Adrenal gland (tissue), 12 donors: ENCODE measurements around the gene THSD4. TPM values are rescaled to one million over a fixed set of nuclear protein-coding genes. Genes with fewer than 3 reads are reported as not detected.

Experiments
- DNase-seq, 7 donors: peaks; one replicate each; pipeline ENCODE4 v3.0.0-alpha.2; 2019 to 2020
- H3K27ac ChIP-seq, 5 donors: fragments of 200-600 bp; sonication (generic) in 4 of 5; 1 replicate in 3 of 5; 2 replicates in 2 of 5; pipeline versions ENCODE4 v1.5.1 to v1.8.0; 2016 to 2020; ENCODE audit warnings: mild to moderate bottlenecking in 1 of 5
- H3K27me3 ChIP-seq: fragments of 200-600 bp; 2 replicates; pipeline ENCODE4 v1.8.0; 2021
- H3K36me3 ChIP-seq, 2 donors: fragments of 200-600 bp; replicated peaks in 1 of 2; 1 replicate in 1 of 2; 2 replicates in 1 of 2; pipeline versions ENCODE4 v1.5.1 to v1.8.0; 2018 to 2022
- H3K4me1 ChIP-seq, 2 donors: fragments of 200-600 bp; replicated peaks in 1 of 2; 1 replicate in 1 of 2; 2 replicates in 1 of 2; pipeline versions ENCODE4 v1.5.1 to v1.8.0; 2018 to 2021
- H3K4me3 ChIP-seq, 4 donors: fragments of 200-600 bp; sonication (generic) in 3 of 4; one replicate each; pipeline ENCODE4 v1.5.1; 2016 to 2018
- H3K9me3 ChIP-seq, 3 donors: fragments of 200-600 bp; sonication (generic) in 1 of 3; replicated peaks in 1 of 3; 1 replicate in 2 of 3; 2 replicates in 1 of 3; pipeline versions ENCODE4 v1.5.1 to v1.8.0; 2016 to 2021
- CTCF ChIP-seq, 6 experiments: fragments of 450-650 bp in 4 of 6; fragments of 200-600 bp in 2 of 6; sonication (generic) in 1 of 6; IDR thresholded peaks; 1 replicate in 5 of 6; 2 replicates in 1 of 6; pipeline versions ENCODE4 v1.5.1 to v1.8.0; 2016 to 2021; ENCODE audit warnings: antibody characterized with exemption in 6 of 6, mild to moderate bottlenecking in 2 of 6, moderate library complexity in 1 of 6
- POLR2A ChIP-seq, 2 donors: fragments of 450-650 bp; IDR thresholded peaks; one replicate each; pipeline ENCODE4 v1.6.1; 2017; ENCODE audit warnings: antibody characterized with exemption in 2 of 2, mild to moderate bottlenecking in 2 of 2, moderate library complexity in 1 of 2
- WGBS, 4 donors: extraction: QIAGEN DNeasy Blood & Tissue Kit in 2 of 4; methylation state at CpG; one replicate each; pipeline versions ENCODE4 v1.1.5 to v1.1.7; 2013 to 2017; 5-methylcytosine and 5-hydroxymethylcytosine counted together
- intact Hi-C, 2 donors: fragments of 100-400 bp; cut with DNase I; formaldehyde crosslinking; loops; one replicate each; pipeline versions ENCODE4 v1.14.1 to v1.15.0; 2022 to 2023
- polyA plus RNA-seq, 3 donors: library from polyadenylated mRNA; stranded (reverse); fragments of 200-250 nt in 2 of 3; fragments of 350-450 nt in 1 of 3; fragmentation: Illumina TruSeq in 1 of 3; extraction: RNeasy Lipid Tissue Mini Kit (QIAGEN cat#74804) in 1 of 3; gene quantifications; one replicate each; pipeline ENCODE4 v1.2.3, GENCODE V29; 2013 to 2014
- total RNA-seq, 9 donors: library from RNA; depleted of rRNA in 4 of 9; stranded (reverse); fragments of >200 nt in 4 of 9; fragments of 120-200 nt in 1 of 9; fragmentation: NEBNext Ultra II Directional in 1 of 9; extraction: Animal tissue kit (Norgen Biotek cat#: 25700) in 1 of 9; gene quantifications; one replicate each; pipeline versions ENCODE4 v1.1.0 to v1.2.4, GENCODE V29; 2013 to 2023
- donor health status: healthy with polysubstance abuse.
- donor health status: Bipolar disorder and iron deficiency.
- donor health status: DM: yes; HTN: yes; CAD: no.
- donor health status: DM: no; HTN: no; CAD: no.
- donor health status: DM: no; HTN: no; CAD: no.
- donor health status: DM: yes; HTN: yes; CAD: no.

Gene THSD4
- total and polyA plus RNA-seq, 12 donors: 5.3 to 53.2 (median 23.2) TPM

GRCh38 chr15:71323584-71323983 is 208.3 kb downstream of the THSD4 start:
- no peak for DNase-seq
- 65 to 66% (median 66%) methylated on average over 2 of the region's 2 CpGs for WGBS, 4 donors
- Histone ChIP-seq H3K27ac (no peak overlapping the region), H3K36me3 (no peaks in the 10 kb centered on the region), H3K4me3 (no peak overlapping the region), H3K27me3 (no peaks in the 10 kb centered on the region), H3K9me3 (no peaks in the 10 kb centered on the region), H3K4me1 (peaks cover 0 to 4% of the 10 kb centered on the region in 2 donors)
- no peak for TF ChIP-seq CTCF (IDR thresholded peaks at IDR 0.05)
- no peak for TF ChIP-seq POLR2A (IDR thresholded peaks at IDR 0.05)
- intact Hi-C loops: no loop called here

GRCh38 chr15:71325481-71325880 is 210.2 kb downstream of the THSD4 start:
- Histone ChIP-seq H3K4me3 (no peak overlapping the region), H3K27ac (peak overlapping the region in 1 of 5 donors; percentile 24), H3K27me3 (no peaks in the 10 kb centered on the region), H3K4me1 (peaks cover 14 to 15% of the 10 kb centered on the region in 2 donors), H3K36me3 (no peaks in the 10 kb centered on the region), H3K9me3 (no peaks in the 10 kb centered on the region)
- intact Hi-C loops: no loop called here
- TF ChIP-seq POLR2A (IDR thresholded peaks at IDR 0.05) (no peak), CTCF (IDR thresholded peaks at IDR 0.05) (no peak)
- no peak for DNase-seq
- 35 to 59% (median 41%) methylated on average over 1 of the region's 1 CpG for WGBS, 4 donors

DNA sequence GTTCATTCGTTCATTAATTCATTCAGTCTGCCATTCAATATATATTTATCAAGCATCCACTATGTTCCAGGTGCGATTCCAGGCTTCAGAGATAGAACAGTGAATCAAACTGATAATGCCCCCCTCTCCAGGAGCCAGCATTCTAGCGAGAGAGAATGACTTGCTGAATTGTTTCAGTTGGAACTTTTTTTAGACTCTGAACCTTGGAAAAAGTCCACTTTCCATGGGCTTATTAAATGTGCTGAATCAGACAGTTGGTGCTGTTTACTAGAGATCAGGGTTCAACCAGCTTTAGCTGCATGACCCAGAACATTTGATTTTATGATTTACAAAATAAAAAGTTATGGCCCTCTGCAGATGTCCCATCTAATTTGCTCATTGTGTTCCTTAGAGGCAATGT is 213.2 kb downstream of the THSD4 start:
- 56 to 71% (median 68%) methylated on average over 3 of the region's 3 CpGs for WGBS, 4 donors
- Histone ChIP-seq H3K27ac (peak overlapping the region in 4 of 5 donors; percentile 11 to 88 (median 68)), H3K4me3 (no peak overlapping the region), H3K4me1 (peaks cover 14 to 15% of the 10 kb centered on the region in 2 donors), H3K9me3 (no peaks in the 10 kb centered on the region), H3K36me3 (no peaks in the 10 kb centered on the region), H3K27me3 (no peaks in the 10 kb centered on the region)
- TF ChIP-seq POLR2A (IDR thresholded peaks at IDR 0.05) (no peak), CTCF (IDR thresholded peaks at IDR 0.05) (no peak)
- DNase-seq: no peak
- intact Hi-C loops: no loop called here

GRCh38 chr15:71329041-71329440 is 213.8 kb downstream of the THSD4 start:
- no peaks in the 10 kb centered on the region for H3K27me3 ChIP-seq
- peak; percentile 16 to 72 (median 45) for DNase-seq
- TF ChIP-seq CTCF (IDR thresholded peaks at IDR 0.05) (no peak), POLR2A (IDR thresholded peaks at IDR 0.05) (no peak)
- peaks cover 14 to 15% of the 10 kb centered on the region in 2 donors for H3K4me1 ChIP-seq
- no peak overlapping the region for H3K4me3 ChIP-seq
- no peaks in the 10 kb centered on the region for H3K36me3 ChIP-seq
- H3K9me3 ChIP-seq: no peaks in the 10 kb centered on the region
- intact Hi-C loops: no loop called here
- WGBS, 4 donors: 56 to 80% (median 67%) methylated on average over 8 of the region's 8 CpGs
- peak overlapping the region; percentile 16 to 88 (median 65) for H3K27ac ChIP-seq
